KMS-11 (cell line): Measurements from ENCODE around the gene TMEM147.

ENCODE experiments used
- H2AFZ ChIP-seq: fragments of 200-600 bp; sonication (generic); 2 replicates; pipeline ENCODE4 v1.6.1; 2016; ENCODE audit warnings: antibody characterized with exemption, mixed run types, low read depth
- H3K27ac ChIP-seq: fragments of 200-600 bp; sonication (generic); 2 replicates; pipeline ENCODE4 v1.6.1; 2016; ENCODE audit warnings: mild to moderate bottlenecking, mixed run types
- H3K27me3 ChIP-seq: fragments of 200-600 bp; sonication (generic); 2 replicates; pipeline ENCODE4 v1.6.1; 2017; ENCODE audit warnings: mild to moderate bottlenecking, low read depth, mixed run types, moderate library complexity; ENCODE audit not compliant: insufficient read depth
- H3K36me3 ChIP-seq: fragments of 200-600 bp; sonication (generic); 2 replicates; pipeline ENCODE4 v1.6.1; 2017; ENCODE audit warnings: mild to moderate bottlenecking, mixed run types; ENCODE audit not compliant: insufficient read depth
- H3K4me1 ChIP-seq: fragments of 200-600 bp; sonication (generic); 2 replicates; pipeline ENCODE4 v1.6.1; 2016; ENCODE audit warnings: mild to moderate bottlenecking, low read depth, mixed run types; ENCODE audit not compliant: poor library complexity, severe bottlenecking
- H3K4me2 ChIP-seq: fragments of 200-600 bp; sonication (generic); 2 replicates; pipeline ENCODE4 v1.7.0; 2016; ENCODE audit warnings: mild to moderate bottlenecking, mixed run types
- H3K4me3 ChIP-seq: fragments of 200-600 bp; sonication (generic); IDR thresholded peaks from 2 replicates; pipeline ENCODE4 v1.6.1; 2017; ENCODE audit warnings: low read depth, low read length, mixed read lengths; ENCODE audit not compliant: insufficient read depth
- H3K79me2 ChIP-seq: fragments of 200-600 bp; sonication (generic); 2 replicates; pipeline ENCODE4 v1.6.1; 2016; ENCODE audit warnings: low read depth, mixed run types; ENCODE audit not compliant: insufficient read depth
- H3K9ac ChIP-seq: fragments of 200-600 bp; sonication (generic); 2 replicates; pipeline ENCODE4 v1.6.1; 2016; ENCODE audit warnings: mild to moderate bottlenecking, mixed run types
- H4K20me1 ChIP-seq: fragments of 200-600 bp; sonication (generic); 2 replicates; pipeline ENCODE4 v1.6.1; 2016; ENCODE audit warnings: mild to moderate bottlenecking, mixed run types; ENCODE audit not compliant: insufficient read depth
- CTCF ChIP-seq: fragments of 200-600 bp; sonication (generic); conservative IDR thresholded peaks from 2 replicates; pipeline ENCODE4 v1.6.1; 2017; ENCODE audit warnings: low read depth, mild to moderate bottlenecking, antibody characterized with exemption, low read length, moderate library complexity, mixed read lengths

Gene TMEM147

GRCh38 chr19:35545001-35545854 lies at the start of gene TMEM147:
Gene TMEM147 (plus strand): TSS chr19:35545626. CDS start chr19:35545740, 114 bp downstream.
- peak within 1 kb of the TSS; percentile 94 for H3K9ac ChIP-seq
- H2AFZ ChIP-seq = peak within 1 kb of the TSS; percentile 95
- H3K4me2 ChIP-seq = peak within 1 kb of the TSS; percentile 91
- H3K27me3 ChIP-seq = no peaks in the 10 kb centered on the region
- H3K36me3 ChIP-seq = no peaks in the 10 kb centered on the region
- peak within 1 kb of the TSS; percentile 55 for H3K4me3 ChIP-seq
- H4K20me1 ChIP-seq = no peaks in the 10 kb centered on the region
- H3K4me1 ChIP-seq = peaks cover 14% of the 10 kb centered on the region
- H3K27ac ChIP-seq = peak within 1 kb of the TSS; percentile 61
- no peak for TF ChIP-seq CTCF
- no peaks in the 10 kb centered on the region for H3K79me2 ChIP-seq

GRCh38 chr19:35497406-35497805 lies 48.0 kb upstream of the TMEM147 start:
- H3K9ac ChIP-seq = no peak overlapping the region
- H3K36me3 ChIP-seq = no peaks in the 10 kb centered on the region
- peaks cover 67% of the 10 kb centered on the region for H3K27me3 ChIP-seq
- H4K20me1 ChIP-seq = no peaks in the 10 kb centered on the region
- no peaks in the 10 kb centered on the region for H3K4me1 ChIP-seq
- no peak overlapping the region for H3K4me3 ChIP-seq
- no peak overlapping the region for H2AFZ ChIP-seq
- no peak overlapping the region for H3K27ac ChIP-seq
- no peak for TF ChIP-seq CTCF
- H3K79me2 ChIP-seq = no peaks in the 10 kb centered on the region
- H3K4me2 ChIP-seq = no peak overlapping the region

- Histone ChIP-seq H3K9ac (no peak overlapping the region), H2AFZ (no peak overlapping the region), H4K20me1 (no peaks in the 10 kb centered on the region), H3K4me2 (no peak overlapping the region), H3K27ac (no peak overlapping the region), H3K27me3 (peaks cover 68% of the 10 kb centered on the region), H3K4me1 (no peaks in the 10 kb centered on the region), H3K36me3 (no peaks in the 10 kb centered on the region), H3K79me2 (no peaks in the 10 kb centered on the region), H3K4me3 (no peak overlapping the region)
- no peak for TF ChIP-seq CTCF
Measured at GRCh38 chr19:35498220-35498619, 47.2 kb upstream of the TMEM147 start.

GRCh38 chr19:35498984-35499527 lies 46.4 kb upstream of the TMEM147 start:
- Histone ChIP-seq H3K79me2 (no peaks in the 10 kb centered on the region), H3K27ac (no peak overlapping the region), H3K36me3 (no peaks in the 10 kb centered on the region), H3K4me3 (no peak overlapping the region), H3K9ac (no peak overlapping the region), H2AFZ (no peak overlapping the region), H4K20me1 (no peaks in the 10 kb centered on the region), H3K4me1 (no peaks in the 10 kb centered on the region), H3K4me2 (no peak overlapping the region), H3K27me3 (peaks cover 65% of the 10 kb centered on the region)
- TF ChIP-seq CTCF = no peak
